CD4-positive, alpha-beta T cell treated with Interleukin-6 for 4 hours (primary cell): ENCODE measurements around the gene METTL21C.
A peak's percentile ranks its signal among the peaks of the same experiment; 100 is the strongest.

Experiments used
- DNase-seq: peaks from one replicate; pipeline ENCODE4 v3.0.0-alpha.2; 2020; ENCODE audit warnings: mixed read lengths

METTL21C gene

DNA sequence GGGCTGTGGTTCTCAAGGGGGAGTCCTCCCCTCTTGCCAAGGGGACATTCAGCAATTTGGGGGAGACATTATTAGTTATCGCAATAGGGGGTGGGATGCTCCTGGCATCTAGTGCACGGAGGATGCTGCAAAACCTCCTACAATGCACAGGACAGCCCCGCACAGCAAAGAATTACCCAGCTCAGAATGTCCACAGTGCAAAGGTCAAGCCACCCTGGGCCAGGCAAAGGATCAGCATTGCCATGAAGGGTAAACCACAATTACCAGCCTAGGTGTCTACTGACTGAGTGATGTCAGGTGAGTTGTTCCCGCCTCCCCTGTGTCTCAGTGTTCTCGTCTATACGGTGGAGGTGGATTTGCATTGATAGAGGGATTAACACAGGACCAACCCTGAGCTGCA, 2.4 kb upstream of the METTL21C start:
- DNase-seq: no peak

DNA sequence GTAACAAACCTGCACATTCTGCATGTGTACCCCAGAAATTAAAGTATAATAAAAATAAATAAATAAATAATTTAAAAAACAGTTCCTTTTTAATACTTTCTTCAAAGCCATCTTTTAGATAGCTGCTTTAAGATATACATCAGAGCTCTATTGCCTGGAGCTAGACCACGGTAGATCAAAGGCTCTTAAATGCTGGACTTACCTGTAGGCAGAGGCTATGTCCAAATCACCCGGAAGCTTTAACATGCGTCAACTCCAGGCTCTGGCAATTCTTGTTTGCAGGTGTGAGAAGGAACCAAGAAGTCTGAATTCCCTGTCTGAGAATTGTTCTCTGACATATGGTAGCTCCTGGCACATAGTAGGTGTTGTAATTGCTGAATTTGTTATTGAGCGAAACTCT, 1.6 kb upstream of the METTL21C start:
- DNase-seq: no peak

DNA sequence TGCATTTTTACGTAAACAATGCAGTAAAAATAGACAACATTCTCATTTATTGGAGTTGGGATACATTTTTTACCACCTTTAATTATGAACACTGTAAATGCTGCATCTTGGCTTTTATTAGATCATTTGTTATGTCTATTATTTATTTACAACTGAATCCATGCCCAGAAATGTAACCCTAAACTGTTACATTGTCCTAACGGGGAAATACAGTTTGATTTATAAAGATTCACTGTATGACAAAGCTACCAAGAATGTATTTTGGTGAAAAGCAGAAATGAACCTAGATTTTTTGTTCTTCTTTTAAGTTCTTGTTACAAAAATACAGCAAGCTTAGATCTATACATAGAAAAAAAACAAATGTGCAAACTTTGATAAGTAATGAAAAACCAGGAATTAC, 1.1 kb downstream of the METTL21C start:
- no peak for DNase-seq

DNA sequence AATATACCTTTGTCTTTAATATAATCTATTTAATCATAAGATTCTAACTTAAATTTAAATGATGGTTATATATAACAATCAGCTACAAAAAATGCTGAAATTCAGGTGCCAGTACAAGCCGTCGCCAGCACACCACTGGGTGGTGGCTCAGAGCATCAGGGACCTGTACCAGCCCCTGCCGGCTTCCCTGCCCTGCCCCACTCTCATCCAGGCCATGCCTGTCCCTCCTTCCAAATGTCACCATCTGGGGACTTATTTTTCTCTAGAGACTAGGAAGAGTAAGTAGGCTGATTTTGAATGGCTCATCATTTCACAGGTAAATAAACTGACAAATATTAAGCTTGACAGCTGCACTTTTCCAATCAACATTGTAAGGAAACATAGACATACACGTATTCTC, 1.6 kb downstream of the METTL21C start:
- no peak for DNase-seq

DNA sequence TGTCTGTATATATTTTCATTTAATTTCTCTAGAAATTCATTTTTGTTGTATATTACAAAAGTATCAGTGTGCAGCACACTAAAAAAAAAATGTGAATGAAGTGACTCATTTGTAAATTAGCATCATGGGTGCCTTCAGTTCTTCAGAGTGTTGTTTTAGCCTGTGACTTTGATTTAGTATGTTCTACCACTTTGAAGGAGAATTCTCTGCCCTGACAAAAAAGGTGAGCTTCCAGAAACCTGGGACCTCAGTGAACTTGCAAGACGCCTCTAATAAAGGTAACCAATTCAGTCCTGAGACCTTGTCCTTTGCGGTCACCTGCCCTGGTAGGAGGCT, 2.4 kb downstream of the METTL21C start:
- DNase-seq: no peak

DNA sequence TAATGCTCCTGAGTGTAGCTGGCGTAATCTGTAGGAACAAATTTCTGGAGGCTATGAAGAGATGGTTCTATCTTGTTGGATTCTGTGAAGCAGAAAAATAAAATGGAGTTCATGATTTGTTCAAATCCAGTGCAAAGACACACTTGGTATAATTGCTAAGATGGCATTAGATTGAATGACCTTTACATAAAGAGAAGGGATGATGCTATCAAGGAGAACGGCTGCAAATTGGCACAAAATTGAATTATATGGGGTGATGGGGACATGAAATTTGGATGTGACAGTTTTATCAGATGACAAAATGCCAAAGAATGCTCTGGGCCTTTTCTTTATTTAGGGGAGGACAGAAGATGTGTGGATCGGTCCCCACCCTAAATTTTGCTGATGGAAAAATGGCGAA, 4.0 kb downstream of the METTL21C start:
- no peak for DNase-seq

DNA sequence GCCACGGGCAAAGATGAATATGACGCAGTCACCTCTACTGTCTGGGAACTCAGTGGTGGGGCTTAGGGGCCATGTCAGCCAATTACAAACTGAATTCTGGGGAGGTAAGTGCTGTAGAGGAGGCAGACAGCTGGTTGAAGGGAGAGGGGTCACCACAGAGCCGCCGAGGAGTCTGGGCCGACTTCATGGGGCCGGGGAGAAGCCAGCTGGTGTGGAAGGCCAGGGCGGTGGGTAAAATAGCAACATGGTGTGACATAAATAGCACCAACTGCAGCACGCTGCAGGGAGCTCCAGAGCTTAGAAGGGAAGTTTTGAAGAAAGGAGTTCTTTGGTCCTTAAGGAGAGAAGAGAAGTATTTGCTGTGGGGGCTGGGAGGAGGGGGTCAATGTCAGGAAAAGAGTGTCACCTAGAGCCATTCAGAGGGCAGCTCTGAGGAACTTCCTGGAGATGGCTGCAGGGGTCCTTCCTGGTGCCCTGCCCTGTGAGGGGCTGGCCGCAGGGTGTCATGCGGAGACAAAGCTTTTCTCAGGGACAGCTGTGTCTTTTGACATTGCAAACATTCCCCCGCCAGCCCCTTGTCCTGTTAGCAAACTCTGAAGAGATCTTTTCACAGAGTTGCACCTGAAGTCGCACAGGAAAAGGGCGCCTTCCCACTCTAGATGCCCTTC, 6.4 kb downstream of the METTL21C start:
- DNase-seq: no peak

DNA sequence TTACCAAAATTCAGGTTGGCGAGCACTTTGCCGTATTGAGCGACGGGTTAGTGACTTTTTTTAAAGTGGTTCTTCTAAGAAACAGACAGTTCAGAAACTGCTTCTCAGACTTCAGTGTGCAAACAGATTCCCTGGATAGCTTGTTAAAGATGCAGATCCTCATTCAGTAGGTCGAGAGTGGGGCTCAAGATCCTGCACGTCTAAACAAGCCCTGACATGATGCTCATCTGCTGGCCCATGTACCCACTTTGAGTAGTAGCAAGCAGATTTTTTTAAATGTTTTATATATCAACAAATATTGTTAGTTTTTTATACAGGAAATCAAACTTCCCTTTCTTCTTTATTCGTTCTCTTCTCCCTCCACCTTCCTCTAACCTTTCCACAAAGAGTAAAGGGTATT, 7.3 kb downstream of the METTL21C start:
- no peak for DNase-seq

DNA sequence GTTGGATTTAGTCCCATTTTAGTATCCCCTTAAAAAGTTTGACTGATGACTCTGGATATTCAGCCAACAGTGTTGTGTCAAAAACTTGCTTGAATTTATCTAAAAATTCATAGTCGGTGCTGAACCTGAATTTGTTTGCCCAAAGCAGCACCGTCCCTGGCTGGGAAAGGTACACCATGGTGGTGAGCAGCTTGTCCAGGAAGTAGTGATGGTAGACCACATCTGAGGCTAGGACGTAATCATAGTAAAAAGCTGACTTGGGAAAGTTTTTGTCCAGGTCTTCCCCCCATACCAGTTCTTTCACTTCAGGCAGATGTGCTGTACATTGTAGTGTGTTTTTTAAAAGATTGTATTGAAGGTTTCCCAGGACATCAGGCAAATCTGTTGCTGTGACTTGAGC, 8.8 kb downstream of the METTL21C start:
- no peak for DNase-seq

DNA sequence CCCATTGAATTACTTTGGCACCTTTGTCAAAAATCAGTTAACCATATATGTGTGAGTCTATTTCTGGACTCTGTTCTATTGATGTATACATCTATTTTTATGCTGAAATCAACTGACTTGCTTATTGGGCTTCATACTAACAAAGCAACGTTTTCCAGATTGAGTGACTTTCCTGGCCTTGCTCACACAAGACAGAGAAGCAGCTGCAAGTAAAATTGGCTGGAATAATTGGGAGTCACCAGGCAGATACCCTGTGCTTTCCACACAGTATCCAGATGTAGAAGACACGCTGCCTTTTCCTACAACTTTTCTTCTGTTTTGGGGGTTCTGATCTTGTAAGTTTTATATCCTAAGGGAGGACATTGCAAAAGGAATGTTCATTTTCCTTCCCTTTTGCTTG, 11.2 kb downstream of the METTL21C start:
- DNase-seq: no peak

DNA sequence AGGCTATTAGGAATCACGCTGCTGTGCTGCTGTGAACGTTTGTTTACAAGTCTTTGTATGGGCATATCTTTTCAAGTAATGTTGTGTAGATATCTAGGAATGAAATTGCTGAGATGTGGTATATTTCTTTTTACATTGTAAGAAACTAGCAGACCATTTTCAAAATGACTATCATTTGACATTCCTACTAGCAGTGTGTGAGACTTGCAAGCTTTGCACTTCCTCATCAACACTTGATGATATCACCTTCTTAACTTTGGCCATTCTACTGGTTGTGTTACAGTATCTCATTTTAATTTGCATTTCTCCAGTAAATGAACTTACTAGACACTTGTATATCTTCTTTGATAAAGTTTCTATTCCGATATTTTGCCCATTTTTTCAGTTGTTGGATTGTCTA, 12.1 kb downstream of the METTL21C start:
- DNase-seq: no peak

DNA sequence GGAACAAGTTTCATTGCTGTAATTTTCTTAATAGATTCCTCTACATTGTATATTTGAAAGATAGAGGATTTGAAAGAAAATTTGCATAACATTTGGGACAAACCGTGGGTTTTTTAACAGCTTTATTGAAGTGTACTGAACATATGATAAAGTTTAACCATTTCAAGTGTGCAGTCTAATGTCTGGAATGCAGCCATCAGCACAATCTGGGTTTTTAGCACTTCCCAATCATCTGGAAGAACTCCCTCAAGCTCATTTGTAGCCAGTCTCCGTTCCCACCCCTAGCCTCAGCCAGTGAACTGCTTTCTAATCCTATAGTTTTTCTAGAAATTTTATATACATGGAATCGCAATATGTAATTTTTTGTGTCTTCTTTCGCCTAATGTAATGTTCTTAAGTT, 12.6 kb downstream of the METTL21C start:
- no peak for DNase-seq

DNA sequence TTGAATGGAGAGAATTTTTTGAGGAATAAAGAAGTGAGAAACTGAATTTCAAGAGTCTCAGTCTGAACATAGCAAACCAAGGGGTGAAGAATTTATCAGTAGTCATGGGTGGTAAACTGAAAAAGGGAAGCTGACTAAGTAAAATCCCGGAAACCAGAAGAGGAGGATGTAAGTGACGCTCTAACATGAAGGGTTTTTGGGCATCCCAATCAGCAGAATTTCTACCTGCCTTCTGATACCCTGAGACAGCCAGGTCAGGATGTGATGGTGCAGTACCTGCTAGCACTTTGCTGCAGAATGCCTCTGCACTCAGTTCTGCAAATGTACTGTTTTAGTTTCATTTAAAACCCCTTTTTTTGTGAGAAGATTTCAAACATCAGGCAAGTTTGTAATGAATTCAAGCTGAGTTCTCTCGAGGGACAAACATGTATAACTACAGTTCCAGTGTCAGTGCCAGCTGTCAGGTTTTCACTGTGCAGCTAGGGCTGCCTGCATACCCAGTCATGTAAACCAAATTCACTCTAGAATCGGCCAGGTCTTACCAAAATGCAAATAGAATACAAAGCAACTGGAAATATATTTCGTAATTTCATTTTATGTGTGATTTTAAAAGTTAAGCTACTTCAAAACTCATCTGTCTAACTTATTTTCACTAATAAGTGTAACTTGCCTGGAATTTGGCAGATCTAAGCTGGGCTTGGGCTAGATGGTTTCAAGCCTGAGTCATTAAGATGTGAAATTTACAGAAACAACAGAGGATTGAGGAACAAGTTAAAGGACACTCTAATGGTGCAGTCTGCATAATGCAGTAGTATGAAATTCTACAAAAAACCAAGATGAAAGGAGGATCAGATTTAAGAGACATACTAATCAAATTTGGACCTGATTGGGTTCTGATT, 13.8 kb downstream of the METTL21C start:
- peak; percentile 16 for DNase-seq

DNA sequence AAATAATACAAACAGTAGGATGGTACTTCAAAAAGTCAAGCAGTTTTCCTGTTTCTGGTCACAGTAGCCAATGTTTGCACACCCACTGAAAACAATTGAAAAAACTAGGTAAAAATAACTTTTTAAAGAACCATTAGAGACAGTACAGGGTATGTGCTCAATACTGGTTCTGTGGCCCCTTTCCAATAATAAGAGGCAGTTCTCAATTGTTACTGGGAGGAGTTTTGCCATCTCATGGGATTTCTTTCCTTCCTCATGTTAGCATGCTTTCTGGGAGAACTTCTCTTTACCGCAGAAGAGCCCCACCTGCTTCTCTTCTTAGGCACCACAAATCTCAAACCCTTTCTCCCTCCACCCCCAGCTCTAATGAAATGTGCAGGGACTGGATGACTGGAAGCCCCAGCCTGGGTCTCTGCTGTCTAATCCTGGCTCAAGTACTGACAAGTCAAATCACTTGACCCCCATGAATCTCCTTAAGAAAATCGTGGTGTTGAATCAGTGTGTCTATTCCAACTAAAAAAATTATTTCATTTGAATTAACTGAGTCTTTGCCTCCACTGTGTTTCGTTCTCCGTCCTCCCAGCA, 14.6 kb downstream of the METTL21C start:
- DNase-seq: no peak

DNA sequence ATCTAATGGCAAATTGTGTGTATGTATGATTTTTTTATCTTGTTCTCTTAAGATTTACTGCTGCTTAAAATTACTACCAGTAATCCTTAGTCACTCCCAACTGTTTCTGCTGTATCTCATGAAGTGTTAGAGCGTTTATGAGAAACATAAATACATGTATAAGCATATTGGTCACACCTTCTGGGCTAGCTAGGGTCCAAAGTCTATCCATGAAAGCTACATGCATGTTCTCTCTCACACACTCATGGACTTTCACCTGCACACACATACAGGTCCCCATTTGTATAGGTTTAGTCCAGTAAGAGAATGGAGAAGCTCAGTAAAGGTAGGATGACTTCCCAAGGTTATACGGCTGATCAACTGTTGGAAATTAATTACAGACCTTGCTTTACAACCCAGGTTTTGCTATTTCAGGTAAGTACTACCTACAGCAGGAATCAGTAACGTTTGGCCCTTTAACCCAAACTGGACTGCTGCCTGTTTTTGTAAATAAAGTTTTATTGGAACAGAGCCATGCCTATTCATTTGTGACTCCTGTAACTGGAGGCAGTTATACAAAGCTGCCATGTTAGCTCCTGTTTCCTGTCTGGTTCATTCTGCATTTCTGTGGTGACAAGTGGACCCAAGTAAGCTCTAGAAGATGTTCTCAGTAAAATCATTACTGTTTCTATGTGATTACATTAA, 15.3 kb downstream of the METTL21C start:
- no peak for DNase-seq

DNA sequence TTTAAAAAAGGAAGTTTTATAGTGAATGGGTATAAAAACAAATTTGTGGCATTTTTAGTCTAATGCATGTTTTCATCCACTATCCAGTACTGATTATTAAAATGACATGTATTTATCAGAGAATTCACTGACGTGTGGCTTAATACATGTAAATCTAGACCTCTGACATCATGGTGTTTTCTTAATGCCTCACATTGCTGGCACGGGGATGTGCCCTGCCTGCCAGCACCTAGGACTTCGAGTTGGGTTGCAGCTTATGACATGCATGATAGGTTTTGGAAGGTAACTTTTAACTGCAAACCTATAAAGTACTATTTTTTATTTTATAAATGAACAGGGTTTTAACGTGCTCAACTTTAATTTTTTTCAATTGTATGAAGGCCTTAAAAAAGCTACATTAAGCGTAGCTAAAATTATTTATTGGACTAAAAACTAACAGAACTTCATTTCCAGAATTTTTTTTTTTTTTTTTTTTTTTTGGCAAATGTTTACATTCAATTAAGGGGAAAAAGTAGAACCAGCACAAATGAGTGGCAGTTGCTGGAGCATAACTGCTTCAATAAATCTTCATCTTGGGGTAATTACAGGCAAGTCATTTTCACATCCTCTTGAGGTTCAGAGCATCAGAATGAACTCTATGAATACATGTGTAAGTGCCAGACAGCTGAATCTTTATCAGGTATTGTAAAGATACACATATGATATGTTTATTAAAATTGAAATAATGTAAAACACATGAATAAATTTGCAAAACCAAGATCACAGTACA, 16.3 kb downstream of the METTL21C start:
- no peak for DNase-seq

DNA sequence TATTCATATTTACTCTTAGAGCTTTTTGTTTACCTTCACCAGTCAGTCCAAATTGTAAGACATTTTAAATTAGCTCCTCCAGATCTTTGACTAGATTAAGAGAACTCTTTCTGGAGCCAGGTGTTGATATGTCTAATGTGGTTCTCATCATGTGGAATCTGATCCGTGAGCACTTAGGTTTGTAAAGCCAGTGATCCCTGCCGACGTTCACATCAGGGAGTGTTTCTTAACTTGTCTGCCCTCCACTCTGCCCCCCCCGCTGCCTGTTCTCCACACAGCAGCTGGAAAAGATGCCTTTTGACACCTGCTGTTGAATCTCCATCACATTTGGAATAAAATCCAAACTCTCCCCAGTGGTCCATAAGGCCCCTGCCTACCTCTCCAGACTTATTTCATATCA, 17.7 kb downstream of the METTL21C start:
- no peak for DNase-seq

DNA sequence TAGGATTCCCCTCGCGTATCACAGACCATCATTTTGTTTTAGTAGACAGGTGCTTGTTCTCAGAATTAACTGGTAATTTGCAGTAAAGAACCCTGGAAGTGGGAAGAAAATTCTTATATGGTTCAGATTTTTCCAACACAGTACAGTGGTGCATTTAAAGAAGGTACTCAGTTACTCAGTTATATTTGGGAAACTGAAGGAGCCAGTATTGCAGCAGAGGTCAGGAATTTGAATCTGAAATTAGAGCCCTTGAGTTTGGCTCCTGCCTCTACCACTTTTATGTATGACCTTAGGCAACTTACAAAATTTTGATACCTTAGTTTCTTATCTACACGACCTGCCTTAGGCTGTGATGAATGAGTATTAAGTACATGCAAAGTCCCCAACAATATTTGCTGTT, 19.7 kb downstream of the METTL21C start:
- no peak for DNase-seq

DNA sequence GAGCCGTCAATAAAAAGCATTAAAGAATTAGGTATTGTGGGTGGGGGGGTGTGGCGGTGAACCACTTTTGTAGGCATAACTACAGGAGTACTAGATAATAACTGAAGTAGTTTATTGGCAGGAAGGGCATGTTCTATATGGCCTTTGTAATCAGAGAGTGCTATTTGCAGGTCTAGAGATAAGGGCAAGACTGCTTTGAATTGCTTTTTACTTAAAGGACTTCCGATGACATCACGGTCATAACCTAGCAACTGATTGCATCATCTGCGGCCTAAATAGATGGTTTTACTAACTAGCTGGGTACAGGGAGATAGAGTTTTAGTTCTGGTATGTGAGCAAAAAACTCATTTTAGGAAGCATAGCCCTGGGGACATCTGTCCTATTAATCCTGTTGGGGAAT, 24.7 kb downstream of the METTL21C start:
- DNase-seq: no peak

DNA sequence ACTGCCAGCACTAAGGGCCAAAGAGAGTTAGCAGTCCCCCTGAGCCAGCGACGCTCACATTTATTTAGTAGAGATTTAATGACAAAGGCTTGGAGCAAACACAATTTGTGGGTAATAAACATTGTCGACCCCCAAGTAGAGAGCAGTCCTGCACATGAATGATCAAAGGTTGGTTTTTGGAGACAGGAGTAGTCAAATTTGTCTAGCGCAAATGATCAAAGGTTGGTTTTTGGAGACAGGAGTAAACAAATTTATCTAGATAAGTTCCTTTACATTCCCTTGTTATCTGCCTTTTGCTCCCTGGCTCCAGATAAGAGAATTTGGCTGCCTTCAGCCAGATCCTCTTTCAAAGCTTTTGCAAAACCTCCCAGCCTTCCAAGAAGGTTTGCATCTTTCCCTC, 26.9 kb downstream of the METTL21C start:
- no peak for DNase-seq

DNA sequence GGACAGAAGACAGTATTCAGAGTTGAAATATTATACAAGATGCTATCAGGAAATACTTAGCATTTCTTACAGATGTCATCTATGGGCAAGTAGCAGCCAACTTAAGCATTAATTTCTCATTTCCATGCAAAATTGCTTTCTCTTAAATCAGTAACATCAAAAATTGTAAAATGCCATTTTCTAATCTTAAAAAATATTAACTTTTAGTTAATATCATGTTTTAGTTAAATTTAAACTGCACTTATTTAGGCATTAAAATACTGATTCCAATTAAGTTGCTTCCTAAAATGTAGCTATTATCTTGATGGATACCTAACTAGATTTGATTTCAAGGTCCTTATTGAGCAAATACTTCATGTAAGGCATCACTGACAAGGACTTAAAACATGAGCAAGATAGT, 27.8 kb downstream of the METTL21C start:
- DNase-seq: no peak

DNA sequence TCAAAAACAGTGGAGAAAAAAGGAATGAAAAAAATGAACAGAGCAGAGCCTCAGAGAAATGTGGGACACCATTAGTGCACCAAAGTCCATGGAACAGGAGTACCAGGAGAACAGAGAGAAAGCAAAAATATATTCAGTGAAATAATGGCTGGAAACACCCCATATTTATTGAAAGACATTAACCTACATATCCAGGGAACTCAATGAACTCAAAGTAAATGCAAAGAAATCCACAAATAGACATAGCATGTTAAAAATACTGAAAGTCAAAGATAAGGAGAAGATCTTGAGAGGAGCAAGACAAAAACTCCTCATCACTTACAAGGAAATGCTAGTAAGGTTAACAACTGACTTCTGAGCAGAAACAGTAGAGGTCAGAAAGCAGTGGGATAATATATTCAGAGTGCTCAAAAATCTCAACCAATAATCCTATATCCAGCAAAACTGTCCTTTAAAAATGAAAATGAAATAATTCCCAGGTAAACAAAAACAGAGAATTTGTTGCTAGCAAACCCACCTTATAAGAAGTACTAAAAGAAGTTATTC, 35.6 kb downstream of the METTL21C start:
- no peak for DNase-seq

DNA sequence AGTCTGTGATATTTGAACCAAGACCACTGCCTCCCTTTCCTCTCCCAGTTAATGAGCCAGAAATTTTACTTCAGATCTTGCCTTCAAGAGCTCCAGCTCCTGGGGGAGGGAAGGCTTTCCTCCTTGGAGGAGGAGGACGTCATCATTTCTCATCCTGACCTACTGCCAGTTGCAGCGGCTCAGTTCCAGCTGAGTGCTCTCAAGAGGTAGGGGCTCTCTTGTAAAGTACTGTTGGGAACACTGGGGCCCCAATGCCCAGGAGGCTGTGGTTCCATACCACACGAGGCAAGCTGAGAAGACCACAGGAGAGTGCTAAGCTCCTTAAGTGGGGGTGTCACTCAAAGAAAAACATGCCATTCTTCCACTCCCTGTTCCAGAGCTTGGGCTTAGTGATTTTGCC, 36.2 kb downstream of the METTL21C start:
- no peak for DNase-seq
